IMR-90 (cell line): ENCODE data around the gene OMD. TPM values are rescaled to one million over a fixed set of nuclear protein-coding genes. Genes with fewer than 3 reads are reported as not detected.
A peak's percentile ranks its signal among the peaks of the same experiment; 100 is the strongest.

Source experiments
- ATAC-seq: fragments of 200-7000 bp; cut with Tn5 transposase; 2 replicates; pipeline ENCODE4 v1.9.1; 2020; ENCODE audit warnings: low read depth, mild to moderate bottlenecking, moderate library complexity
- BruUV-seq: library from RNA; stranded (reverse); fragments of 400-500 nt; replicated peaks from 2 replicates; lab custom pipeline; 2021; lab: Mats Ljungman, UMichigan
- CTCF ChIA-PET: fragments of 300-600 bp; formaldehyde crosslinking; extraction: SDS; loops from one replicate; lab custom pipeline; 2021; ENCODE audit warnings: antibody characterized with exemption; lab: Yijun Ruan, JAX
- POLR2A ChIA-PET: fragments of 300-600 bp; sonication (Branson Sonifier 250); formaldehyde crosslinking; loops from one replicate; lab custom pipeline; 2022; ENCODE audit warnings: antibody characterized with exemption; ENCODE audit not compliant: unreplicated experiment; lab: Charles Lee
- DNase-seq: peaks from one replicate; pipeline ENCODE4 v3.0.0; 2013
- H2AFZ ChIP-seq: replicated peaks from 2 replicates; pipeline ENCODE3; 2013; ENCODE audit warnings: low read length, mild to moderate bottlenecking; ENCODE audit not compliant: poor library complexity
- H2AK5ac ChIP-seq: 2 replicates; pipeline ENCODE4 v1.6.1; 2013; ENCODE audit warnings: low read depth, low read length, inconsistent platforms
- H2AK9ac ChIP-seq: replicated peaks from 2 replicates; pipeline ENCODE3; 2013; ENCODE audit warnings: mild to moderate bottlenecking, low read depth, low read length, moderate library complexity; ENCODE audit not compliant: poor library complexity
- H2BK120ac ChIP-seq: 2 replicates; pipeline ENCODE4 v1.6.1; 2013; ENCODE audit warnings: low read depth, low read length, inconsistent platforms
- H2BK15ac ChIP-seq: 3 replicates; pipeline ENCODE4 v1.6.1; 2013; ENCODE audit warnings: low read depth, low read length, inconsistent platforms
- H2BK20ac ChIP-seq: 2 replicates; pipeline ENCODE4 v1.6.1; 2013; ENCODE audit warnings: low read depth, mild to moderate bottlenecking, inconsistent platforms, low read length, moderate library complexity
- H2BK5ac ChIP-seq: 2 replicates; pipeline ENCODE4 v1.6.1; 2013; ENCODE audit warnings: mild to moderate bottlenecking, low read depth, low read length, inconsistent platforms; ENCODE audit not compliant: poor library complexity, severe bottlenecking
- H3K14ac ChIP-seq: replicated peaks from 2 replicates; pipeline ENCODE4 v1.6.1; 2013; ENCODE audit warnings: low read depth, low read length, inconsistent platforms
- H3K18ac ChIP-seq: 2 replicates; pipeline ENCODE4 v1.6.1; 2013; ENCODE audit warnings: low read depth, low read length, control low read depth
- H3K23ac ChIP-seq: 2 replicates; pipeline ENCODE4 v1.6.1; 2013; ENCODE audit warnings: low read depth, low read length, inconsistent platforms
- H3K27ac ChIP-seq: 2 replicates; pipeline ENCODE4 v1.5.1; 2013; ENCODE audit warnings: mild to moderate bottlenecking, control low read depth, low read length; ENCODE audit not compliant: insufficient read depth
- H3K27me3 ChIP-seq: 2 replicates; pipeline ENCODE4 v1.6.1; 2013; ENCODE audit warnings: low read length; ENCODE audit not compliant: control insufficient read depth, insufficient read depth
- H3K36me3 ChIP-seq: 2 replicates; pipeline ENCODE4 v1.6.1; 2013; ENCODE audit warnings: low read length, mixed read lengths; ENCODE audit not compliant: control insufficient read depth, insufficient read depth
- H3K4ac ChIP-seq: 2 replicates; pipeline ENCODE4 v1.6.1; 2013; ENCODE audit warnings: low read depth, low read length, inconsistent platforms
- H3K4me1 ChIP-seq: 2 replicates; pipeline ENCODE4 v1.6.1; 2013; ENCODE audit warnings: low read length, mixed read lengths; ENCODE audit not compliant: control insufficient read depth, insufficient read depth
- H3K4me2 ChIP-seq: 2 replicates; pipeline ENCODE4 v1.6.1; 2013; ENCODE audit warnings: low read depth, mild to moderate bottlenecking, control low read depth, low read length, moderate library complexity
- H3K4me3 ChIP-seq: 2 replicates; pipeline ENCODE4 v1.5.1; 2013; ENCODE audit warnings: low read depth, mild to moderate bottlenecking, control low read depth, low read length, moderate library complexity; ENCODE audit not compliant: insufficient read depth
- H3K56ac ChIP-seq: 2 replicates; pipeline ENCODE4 v1.6.1; 2013; ENCODE audit warnings: low read length, inconsistent platforms; ENCODE audit not compliant: insufficient read depth; ENCODE audit errors: extremely low read depth
- H3K79me1 ChIP-seq, 2 experiments: 2 replicates each; pipeline ENCODE4 v1.6.1; 2013; ENCODE audit warnings: low read length in 2 of 2, inconsistent platforms in 1 of 2, low read depth in 1 of 2
- H3K9ac ChIP-seq: 2 replicates; pipeline ENCODE4 v1.6.1; 2013; ENCODE audit warnings: low read depth, low read length, control low read depth
- H3K9me1 ChIP-seq: 2 replicates; pipeline ENCODE4 v1.6.1; 2013; ENCODE audit warnings: low read length, inconsistent platforms; ENCODE audit not compliant: insufficient read depth
- H3K9me3 ChIP-seq: 2 replicates; pipeline ENCODE4 v1.6.1; 2013; ENCODE audit warnings: low read length; ENCODE audit not compliant: control insufficient read depth, insufficient read depth
- H4K20me1 ChIP-seq: 2 replicates; pipeline ENCODE4 v1.6.1; 2013; ENCODE audit warnings: low read length, inconsistent platforms; ENCODE audit not compliant: insufficient read depth
- H4K5ac ChIP-seq: 2 replicates; pipeline ENCODE4 v1.6.1; 2013; ENCODE audit warnings: mild to moderate bottlenecking, low read depth, low read length, control low read depth
- H4K8ac ChIP-seq, 2 experiments: 2 replicates each; pipeline ENCODE4 v1.6.1; 2013; ENCODE audit warnings: low read depth in 2 of 2, low read length in 2 of 2, control low read depth in 1 of 2, inconsistent platforms in 1 of 2
- H4K91ac ChIP-seq: 2 replicates; pipeline ENCODE4 v1.6.1; 2013; ENCODE audit warnings: low read depth, low read length, inconsistent platforms; ENCODE audit not compliant: insufficient read depth
- BHLHE40 ChIP-seq: fragments of 150-350 bp; IDR thresholded peaks from 2 replicates; pipeline ENCODE4 v1.6.1; 2016; ENCODE audit warnings: mild to moderate bottlenecking, low read depth, low read length
- CEBPB ChIP-seq: IDR thresholded peaks from 2 replicates; pipeline ENCODE4 v1.6.1; 2012; ENCODE audit warnings: low read depth, low read length, improper control_type of control experiment
- CHD1 ChIP-seq: IDR thresholded peaks from 2 replicates; pipeline ENCODE4 v1.6.1; 2012; ENCODE audit warnings: low read depth, low read length, improper control_type of control experiment
- CTCF ChIP-seq: conservative IDR thresholded peaks from 2 replicates; pipeline ENCODE4 v1.5.1; 2012; ENCODE audit warnings: mild to moderate bottlenecking, low read depth, low read length, improper control_type of control experiment
- ELK1 ChIP-seq: fragments of 150-350 bp; IDR thresholded peaks from 2 replicates; pipeline ENCODE4 v1.6.1; 2016; ENCODE audit warnings: low read depth, mild to moderate bottlenecking, low read length, moderate library complexity, borderline replicate concordance
- FOS ChIP-seq: fragments of 150-350 bp; IDR thresholded peaks from 2 replicates; pipeline ENCODE4 v1.6.1; 2016; ENCODE audit warnings: low read depth, low read length
- MAFK ChIP-seq: IDR thresholded peaks from 2 replicates; pipeline ENCODE4 v1.6.1; 2012; ENCODE audit warnings: low read depth, low read length, improper control_type of control experiment
- MAZ ChIP-seq: IDR thresholded peaks from 2 replicates; pipeline ENCODE4 v1.6.1; 2012; ENCODE audit warnings: low read depth, mild to moderate bottlenecking, low read length, improper control_type of control experiment, moderate library complexity, borderline replicate concordance
- NFE2L2 ChIP-seq: fragments of 150-350 bp; IDR thresholded peaks from 2 replicates; pipeline ENCODE4 v1.6.1; 2016; ENCODE audit warnings: low read depth, mild to moderate bottlenecking, low read length
- POLR2A ChIP-seq: IDR thresholded peaks from 2 replicates; pipeline ENCODE4 v1.6.1; 2012; ENCODE audit warnings: mild to moderate bottlenecking, low read depth, low read length
- RAD21 ChIP-seq: IDR thresholded peaks from 2 replicates; pipeline ENCODE4 v1.6.1; 2012; ENCODE audit warnings: low read length, improper control_type of control experiment
- RCOR1 ChIP-seq: IDR thresholded peaks from 2 replicates; pipeline ENCODE4 v1.6.1; 2012; ENCODE audit warnings: mild to moderate bottlenecking, low read length, improper control_type of control experiment; ENCODE audit not compliant: insufficient replicate concordance
- SMC3 ChIP-seq: fragments of 150-350 bp; IDR thresholded peaks from 2 replicates; pipeline ENCODE4 v1.6.1; 2016; ENCODE audit warnings: low read depth, mild to moderate bottlenecking, antibody characterized with exemption, low read length, moderate library complexity
- USF2 ChIP-seq: fragments of 150-350 bp; IDR thresholded peaks from 2 replicates; pipeline ENCODE4 v1.6.1; 2017; ENCODE audit warnings: mild to moderate bottlenecking, antibody characterized with exemption, low read length, low read depth
- WGBS, 2 experiments: methylation state at CpG; one replicate each; pipeline versions ENCODE4 v1.1.5 to v1.1.7; 2013; ENCODE audit warnings: missing lambda C conversion rate in 2 of 2; ENCODE audit not compliant: insufficient read length in 1 of 2; ENCODE audit errors: extremely low coverage in 2 of 2; 5-methylcytosine and 5-hydroxymethylcytosine counted together
- dilution Hi-C: fragments of 300-500 bp; cut with HindIII; formaldehyde crosslinking; loops from one replicate; pipeline ENCODE4 v1.14.3; 2018; ENCODE audit warnings: low sequenced_read_pairs; ENCODE audit not compliant: unreplicated experiment
- in situ Hi-C: fragments of 300-500 bp; cut with MboI; formaldehyde crosslinking; loops from 3 replicates; pipeline ENCODE4 v1.14.3; 2019; ENCODE audit warnings: low sequenced_read_pairs, inconsistent platforms, mixed read lengths
- intact Hi-C: fragments of 100-400 bp; cut with micrococcal nuclease; formaldehyde crosslinking; loops from 2 replicates; pipeline ENCODE4 v1.10.0; 2022
- polyA plus RNA-seq, 3 experiments: library from polyadenylated mRNA; depleted of rRNA; stranded (reverse); fragments of >200 nt; gene quantifications; 2 replicates each; pipeline ENCODE4 v1.2.3, GENCODE V29; 2012; ENCODE audit warnings: low replicate concordance in 1 of 3
- total RNA-seq: library from RNA; depleted of rRNA; stranded (reverse); fragments of >200 nt; gene quantifications from 2 replicates; pipeline ENCODE4 v1.2.3, GENCODE V29; 2012

OMD gene
- total and polyA plus RNA-seq, 2 of the 4 experiments (the other 2 are of a cell fraction), result not detected

GRCh38 chr9:92392690-92393089 is 31.6 kb downstream of the OMD start:
- in situ Hi-C loops, result no loop called here

More at GRCh38 chr9:92392690-92393089, 31.6 kb downstream of the OMD start:
- Histone ChIP-seq H4K5ac (no peak overlapping the region), H3K27ac (no peak overlapping the region), H3K4me3 (no peak overlapping the region), H3K23ac (no peak overlapping the region), H3K4ac (no peak overlapping the region), H2BK15ac (no peak overlapping the region), H2BK20ac (no peak overlapping the region), H2AFZ (no peak overlapping the region), H4K91ac (no peak overlapping the region), H3K4me1 (peaks cover 2% of the 10 kb centered on the region; the same call in 1 of the 2 replicates), H3K18ac (no peak overlapping the region), H2BK5ac (no peak overlapping the region), H3K36me3 (no peaks in the 10 kb centered on the region), H3K56ac (no peak overlapping the region), H4K20me1 (no peaks in the 10 kb centered on the region), H2BK120ac (no peak overlapping the region), H3K14ac (no peak overlapping the region), H2AK9ac (no peak overlapping the region), H3K4me2 (no peak overlapping the region), H3K79me1 (no peaks in the 10 kb centered on the region), H2AK5ac (no peak overlapping the region), H3K9me1 (no peaks in the 10 kb centered on the region), H4K8ac (no peak overlapping the region), H3K9me3 (no peaks in the 10 kb centered on the region), H3K27me3 (no peaks in the 10 kb centered on the region), H3K9ac (no peak overlapping the region)
- BruUV-seq, result no TSS peak
- DNase-seq, result peak; percentile 30
- intact Hi-C loops (no loop called here), dilution Hi-C loops (no loop called here)
- no CpG with 5 or more reads among the region's 2 CpGs for WGBS, 2 experiments
- ChIA-PET CTCF (interaction anchor here (1.5 kb wide), 1 partner anchor 13 kb away, joined by 4 read pairs; no protein-coding TSS in a partner anchor), POLR2A (no interaction called here)
- ATAC-seq, result no peak
- TF ChIP-seq CEBPB (no peak), POLR2A (no peak), USF2 (no peak), BHLHE40 (no peak), NFE2L2 (no peak), CHD1 (no peak), ELK1 (no peak), SMC3 (no peak), MAFK (no peak), MAZ (no peak), RAD21 (no peak), CTCF (no peak), FOS (no peak), RCOR1 (no peak)
